HCT116 (cell line): ENCODE results near the gene EIPR1. TPM values are rescaled to one million over a fixed set of nuclear protein-coding genes. Genes with fewer than 3 reads are reported as not detected.

Source experiments
- ATAC-seq: fragments of 200-7000 bp; cut with Tn5 transposase; 2 replicates; pipeline ENCODE4 v1.9.1; 2020; ENCODE audit warnings: mild to moderate bottlenecking, moderate library complexity
- BruUV-seq: library from RNA; stranded (reverse); fragments of 400-500 nt; replicated peaks from 2 replicates; lab custom pipeline; 2021; lab: Mats Ljungman, UMichigan
- CTCF ChIA-PET: fragments of 300-600 bp; sonication (Branson Sonifier 250); formaldehyde crosslinking; loops from one replicate; lab custom pipeline; 2021; ENCODE audit warnings: antibody characterized with exemption; lab: Charles Lee
- POLR2A ChIA-PET: fragments of 300-600, 350-600 bp; sonication (Branson Sonifier 250); formaldehyde crosslinking; loops from one replicate; lab custom pipeline; 2021; ENCODE audit warnings: antibody characterized with exemption; lab: Charles Lee
- RAD21 ChIA-PET, 2 experiments: fragments of 300-600 bp; sonication (Branson Sonifier 250); formaldehyde crosslinking; loops; one replicate each; lab custom pipeline; 2023; ENCODE audit warnings: low total read pairs in 2 of 2; ENCODE audit not compliant: uncharacterized antibody in 2 of 2, unreplicated experiment in 2 of 2, low non-redundant PET in 1 of 2; lab: Charles Lee
- DNase-seq: peaks from one replicate; pipeline ENCODE4 v3.0.0-alpha.2; 2010; ENCODE audit warnings: low read depth, low spot score
- H2AFZ ChIP-seq: fragments of 200-600 bp; shearing (Covaris generic), sonication (generic); 2 replicates; pipeline ENCODE4 v1.6.1; 2017; ENCODE audit warnings: low read depth, mixed run types, mixed read lengths, antibody characterized with exemption, low read length; ENCODE audit not compliant: poor library complexity, severe bottlenecking
- H3K27ac ChIP-seq: 2 replicates; pipeline ENCODE4 v1.5.1; 2012; ENCODE audit warnings: low read depth, low read length
- H3K27me3 ChIP-seq: fragments of 200-600 bp; sonication (generic); 2 replicates; pipeline ENCODE4 v1.6.1; 2016; ENCODE audit warnings: mixed run types, low read length, mixed read lengths; ENCODE audit not compliant: insufficient read depth
- H3K36me3 ChIP-seq, 2 experiments: fragments of 200-500 bp in 1 of 2; fragments of 200-600 bp in 1 of 2; sonication (Bioruptor generic) in 1 of 2; sonication (generic) in 1 of 2; 2 replicates each; pipeline versions ENCODE4 v1.5.1 to v1.6.1; 2014 to 2016; ENCODE audit warnings: low read length in 2 of 2, inconsistent platforms in 1 of 2, mixed read lengths in 1 of 2, mixed run types in 1 of 2; ENCODE audit not compliant: insufficient read depth in 2 of 2, control insufficient read depth in 1 of 2
- H3K4me1 ChIP-seq, 2 experiments: fragments of 200-600 bp in 1 of 2; sonication (generic) in 1 of 2; 2 replicates each; pipeline versions ENCODE4 v1.5.1 to v1.6.1; 2012 to 2017; ENCODE audit warnings: low read length in 2 of 2, inconsistent platforms in 1 of 2, mild to moderate bottlenecking in 1 of 2, mixed read lengths in 1 of 2, mixed run types in 1 of 2, moderate library complexity in 1 of 2; ENCODE audit not compliant: insufficient read depth in 2 of 2, control insufficient read depth in 1 of 2
- H3K4me2 ChIP-seq: fragments of 200-600 bp; sonication (generic); 2 replicates; pipeline ENCODE4 v1.6.1; 2017; ENCODE audit warnings: mixed run types, low read length, mixed read lengths
- H3K4me3 ChIP-seq, 2 experiments: fragments of 200-600 bp in 1 of 2; sonication (generic) in 1 of 2; replicated peaks in 1 of 2; 2 replicates each; pipeline ENCODE4 v1.5.1; 2011 to 2016; ENCODE audit warnings: low read length in 2 of 2, control low read depth in 1 of 2, low read depth in 1 of 2, mild to moderate bottlenecking in 1 of 2, mixed read lengths in 1 of 2, mixed run types in 1 of 2
- H3K79me2 ChIP-seq: fragments of 200-600 bp; sonication (generic); 2 replicates; pipeline ENCODE4 v1.6.1; 2017; ENCODE audit warnings: mild to moderate bottlenecking, mixed run types, low read length, moderate library complexity, mixed read lengths; ENCODE audit not compliant: insufficient read depth
- H3K9ac ChIP-seq: fragments of 200-600 bp; sonication (generic); 2 replicates; pipeline ENCODE4 v1.6.1; 2016; ENCODE audit warnings: low read length, mixed read lengths
- H3K9me2 ChIP-seq: fragments of 200-600 bp; sonication (generic), shearing (Covaris generic); 2 replicates; pipeline ENCODE4 v1.6.1; 2017; ENCODE audit warnings: mixed run types, mild to moderate bottlenecking, moderate library complexity; ENCODE audit not compliant: insufficient read depth
- H3K9me3 ChIP-seq, 2 experiments: fragments of 200-500 bp in 1 of 2; fragments of 200-600 bp in 1 of 2; sonication (Bioruptor generic) in 1 of 2; sonication (generic) in 1 of 2; 2 replicates each; pipeline ENCODE4 v1.6.1; 2014 to 2017; ENCODE audit warnings: low read length in 2 of 2, mixed read lengths in 2 of 2, inconsistent platforms in 1 of 2, low read depth in 1 of 2, mild to moderate bottlenecking in 1 of 2, mixed run types in 1 of 2, moderate library complexity in 1 of 2; ENCODE audit not compliant: control insufficient read depth in 1 of 2, insufficient read depth in 1 of 2
- H4K20me1 ChIP-seq: fragments of 200-600 bp; sonication (generic), shearing (Covaris generic); 2 replicates; pipeline ENCODE4 v1.6.1; 2017; ENCODE audit warnings: mixed run types, mild to moderate bottlenecking, moderate library complexity; ENCODE audit not compliant: insufficient read depth
- CBX3 ChIP-seq: IDR thresholded peaks from 2 replicates; pipeline ENCODE4 v1.6.1; 2012; ENCODE audit warnings: low read depth
- CEBPB ChIP-seq: IDR thresholded peaks from 2 replicates; pipeline ENCODE4 v1.6.1; 2012; ENCODE audit warnings: low read depth
- CTCF ChIP-seq, 3 experiments: fragments of 200-600 bp in 1 of 3; sonication (generic) in 1 of 3; IDR thresholded peaks in 2 of 3; conservative IDR thresholded peaks in 1 of 3; 2 replicates each; pipeline ENCODE4 v1.5.1; 2012 to 2017; ENCODE audit warnings: low read depth in 2 of 3, low read length in 2 of 3, antibody characterized with exemption in 1 of 3, borderline replicate concordance in 1 of 3, control low read depth in 1 of 3, mild to moderate bottlenecking in 1 of 3, mixed read lengths in 1 of 3, mixed run types in 1 of 3, moderate library complexity in 1 of 3; ENCODE audit not compliant: insufficient read depth in 1 of 3
- ELF1 ChIP-seq: IDR thresholded peaks from 2 replicates; pipeline ENCODE4 v1.6.1; 2012; ENCODE audit warnings: low read depth, borderline replicate concordance
- EZH2 ChIP-seq: fragments of 200-600 bp; sonication (generic); IDR thresholded peaks from 2 replicates; pipeline ENCODE4 v1.6.1; 2017; ENCODE audit warnings: antibody characterized with exemption, mixed run types
- EZH2phosphoT487 ChIP-seq: fragments of 200-600 bp; IDR thresholded peaks from 2 replicates; pipeline ENCODE4 v1.6.1; 2018; ENCODE audit warnings: antibody characterized with exemption, borderline replicate concordance
- MAX ChIP-seq: IDR thresholded peaks from 2 replicates; pipeline ENCODE4 v1.6.1; 2012
- POLR2A ChIP-seq: IDR thresholded peaks from 2 replicates; pipeline ENCODE4 v1.7.0; 2011; ENCODE audit warnings: borderline replicate concordance; ENCODE audit not compliant: insufficient read depth, insufficient read length; ENCODE audit errors: extremely low read depth
- RAD21 ChIP-seq: IDR thresholded peaks from 2 replicates; pipeline ENCODE4 v1.6.1; 2012; ENCODE audit warnings: low read depth, mild to moderate bottlenecking
- SIN3A ChIP-seq: IDR thresholded peaks from 2 replicates; pipeline ENCODE4 v1.6.1; 2012; ENCODE audit warnings: low read depth
- SP1 ChIP-seq: IDR thresholded peaks from 2 replicates; pipeline ENCODE4 v1.6.1; 2012; ENCODE audit warnings: low read depth
- SRF ChIP-seq: IDR thresholded peaks from 2 replicates; pipeline ENCODE4 v1.6.1; 2012; ENCODE audit warnings: low read depth
- TCF7L2 ChIP-seq: IDR thresholded peaks from 2 replicates; pipeline ENCODE4 v1.7.0; 2011; ENCODE audit warnings: borderline replicate concordance, inconsistent platforms; ENCODE audit not compliant: insufficient read depth, insufficient read length; ENCODE audit errors: extremely low read depth
- ZBTB33 ChIP-seq: IDR thresholded peaks from 2 replicates; pipeline ENCODE4 v1.6.1; 2011; ENCODE audit warnings: mild to moderate bottlenecking, low read length, moderate library complexity; ENCODE audit not compliant: insufficient replicate concordance; ENCODE audit errors: extremely low read depth
- ZFX ChIP-seq: fragments of 450-650 bp; IDR thresholded peaks from 2 replicates; pipeline ENCODE4 v1.6.1; 2017
- ZNF274 ChIP-seq: fragments of 200-500 bp; sonication (Bioruptor generic); IDR thresholded peaks from 2 replicates; pipeline ENCODE4 v1.6.1; 2014; ENCODE audit warnings: mild to moderate bottlenecking, low read depth, low read length, inconsistent platforms
- intact Hi-C: fragments of 100-400 bp; cut with micrococcal nuclease; formaldehyde crosslinking; loops from 2 replicates; pipeline ENCODE4 v1.10.0; 2022
- total RNA-seq: library from RNA; stranded (reverse); gene quantifications from one replicate; pipeline ENCODE4 v1.2.1, GENCODE V29; 2021; ENCODE audit not compliant: unreplicated experiment

EIPR1 gene
- total RNA-seq, 1 experiment from 2014 or later: 36.9 TPM

GRCh38 chr2:3305431-3305830, 72.2 kb downstream of the EIPR1 start:
- Histone ChIP-seq H3K36me3 (no peaks in the 10 kb centered on the region), H3K4me1 (peaks cover 3 to 8% of the 10 kb centered on the region in 2 experiments; a peak in 2 of 4 replicates), H3K4me3 (no peak overlapping the region), H3K9me2 (no peaks in the 10 kb centered on the region), H3K4me2 (no peak overlapping the region), H4K20me1 (peaks cover 5% of the 10 kb centered on the region; the same call in 1 of the 2 replicates), H3K79me2 (peaks cover 18% of the 10 kb centered on the region; the same call in 1 of the 2 replicates), H2AFZ (no peak overlapping the region), H3K9me3 (no peaks in the 10 kb centered on the region), H3K27me3 (no peaks in the 10 kb centered on the region), H3K9ac (no peak overlapping the region), H3K27ac (no peak overlapping the region)
- intact Hi-C loops: no loop called here
- ChIA-PET POLR2A (no interaction called here), RAD21 (no interaction called here), CTCF (no interaction called here)
- DNase-seq (no peak), ATAC-seq (no peak)
- no TSS peak for BruUV-seq
- TF ChIP-seq RAD21 (no peak), SRF (no peak), POLR2A (no peak), ZNF274 (no peak), MAX (no peak), SIN3A (no peak), SP1 (no peak), CBX3 (no peak), ZFX (no peak), CEBPB (no peak)

- no TSS peak for BruUV-seq
- Histone ChIP-seq H3K9me3 (no peaks in the 10 kb centered on the region), H3K4me2 (peak overlapping the region; percentile 30; the same call in 1 of the 2 replicates), H3K4me3 (no peak overlapping the region), H3K27ac (no peak overlapping the region), H3K9ac (peak overlapping the region; percentile 15; the same call in 1 of the 2 replicates), H3K27me3 (no peaks in the 10 kb centered on the region), H3K36me3 (no peaks in the 10 kb centered on the region), H2AFZ (no peak overlapping the region), H4K20me1 (peaks cover 5% of the 10 kb centered on the region; the same call in 1 of the 2 replicates), H3K79me2 (peaks cover 15% of the 10 kb centered on the region; the same call in 1 of the 2 replicates), H3K4me1 (peaks cover 3 to 8% of the 10 kb centered on the region in 2 experiments; a peak in 2 of 4 replicates), H3K9me2 (no peaks in the 10 kb centered on the region)
- ChIA-PET CTCF (no interaction called here), POLR2A (no interaction called here), RAD21 (no interaction called here)
- peak; percentile 28 for DNase-seq
- ATAC-seq: peak; percentile 99
- intact Hi-C loops: loop anchor here (5.0 kb wide), 2 partner anchors 106 to 461 kb away; no protein-coding TSS in a partner anchor
- no peak for TF ChIP-seq CEBPB
- TF ChIP-seq RAD21: peak; percentile 79
- peak; percentile 30 for TF ChIP-seq TCF7L2
- TF ChIP-seq EZH2phosphoT487: no peak
- no peak for TF ChIP-seq ELF1
- no peak for TF ChIP-seq ZBTB33
- TF ChIP-seq EZH2: no peak
- peak; percentile 67 to 92 (median 86) for TF ChIP-seq CTCF (IDR thresholded peaks at IDR 0.05 in 2 of 3, conservative IDR thresholded peaks at IDR 0.05 in 1 of 3; ENCODE audit: borderline replicate concordance in 1 of 3, insufficient read depth in 1 of 3, low read depth in 2 of 3, low read length in 2 of 3)
Observed at GRCh38 chr2:3303583-3304406, 73.8 kb downstream of the EIPR1 start.
